GM10266 (cell line): Measurements from ENCODE around the gene SMURF2.

Source experiments
- DNase-seq: peaks from one replicate; pipeline ENCODE4 v3.0.0; 2012; ENCODE audit errors: extremely low spot score
- CTCF ChIP-seq: IDR thresholded peaks from 2 replicates; pipeline ENCODE4 v1.5.1; 2012; ENCODE audit warnings: mild to moderate bottlenecking, low read depth; ENCODE audit not compliant: control insufficient read depth, insufficient read depth; ENCODE audit errors: missing control alignments

The SMURF2 gene

GRCh38 chr17:64634218-64634617 is 27.9 kb downstream of the SMURF2 start:
- TF ChIP-seq CTCF: no peak
- no peak for DNase-seq

DNA sequence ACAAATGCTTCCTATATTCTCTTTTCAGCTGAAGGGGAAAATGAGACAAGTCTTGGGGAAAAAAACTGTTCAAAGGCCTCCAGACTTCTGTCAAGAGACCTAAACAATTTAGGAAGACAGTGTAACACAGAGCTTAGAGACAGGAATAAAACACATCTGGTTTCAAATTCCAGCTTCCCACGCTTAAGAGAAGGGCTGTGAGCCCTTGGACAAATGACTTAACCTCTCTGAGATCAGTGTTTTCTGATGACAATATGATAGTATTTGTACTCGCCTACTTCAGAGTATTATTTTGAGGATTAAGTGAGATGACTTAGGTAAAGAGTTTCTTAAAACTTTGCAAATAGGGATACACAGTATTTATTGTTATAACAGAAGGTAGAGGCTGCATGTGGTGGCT is 29.5 kb downstream of the SMURF2 start:
- DNase-seq: no peak
- TF ChIP-seq CTCF: no peak

GRCh38 chr17:64632194-64632593 is 29.9 kb downstream of the SMURF2 start:
- TF ChIP-seq CTCF: no peak
- no peak for DNase-seq

- no peak for TF ChIP-seq CTCF
- no peak for DNase-seq
Measured at GRCh38 chr17:64630309-64631223, 31.5 kb downstream of the SMURF2 start.

- DNase-seq: peak; percentile 21
- no peak for TF ChIP-seq CTCF
Measured at GRCh38 chr17:64628641-64629040, 33.5 kb downstream of the SMURF2 start.

- DNase-seq: no peak
- no peak for TF ChIP-seq CTCF
Measured at GRCh38 chr17:64627797-64628196, 34.3 kb downstream of the SMURF2 start.

DNA sequence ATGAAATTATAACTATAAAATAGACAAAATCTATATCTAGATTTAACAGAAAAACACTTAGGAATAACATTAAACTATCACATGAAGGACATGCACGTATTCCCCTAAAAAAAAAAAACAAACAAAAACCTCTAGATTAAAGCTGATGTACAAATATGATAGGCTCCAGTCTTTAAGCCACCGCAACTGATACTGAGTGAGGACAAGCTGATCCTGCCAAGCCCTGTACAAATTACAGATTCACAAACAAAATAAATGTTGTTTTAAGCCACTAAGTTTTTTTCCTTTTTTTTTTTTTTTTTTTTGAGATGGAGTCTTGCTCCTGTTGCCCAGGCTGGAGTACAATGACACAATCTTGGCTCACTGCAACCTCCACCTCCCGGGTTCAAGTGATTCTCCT is 35.3 kb downstream of the SMURF2 start:
- no peak for TF ChIP-seq CTCF

More for the DNA sequence above, 35.3 kb downstream of the SMURF2 start:
- DNase-seq: no peak
